Adrenal gland (tissue), 12 donors: Measurements from ENCODE around the gene RRAGD. TPM values are rescaled to one million over a fixed set of nuclear protein-coding genes. Genes with fewer than 3 reads are reported as not detected.

Experiments used
- DNase-seq, 7 donors: peaks; one replicate each; pipeline ENCODE4 v3.0.0-alpha.2; 2019 to 2020
- H3K27ac ChIP-seq, 5 donors: fragments of 200-600 bp; sonication (generic) in 4 of 5; 1 replicate in 3 of 5; 2 replicates in 2 of 5; pipeline versions ENCODE4 v1.5.1 to v1.8.0; 2016 to 2020; ENCODE audit warnings: mild to moderate bottlenecking in 1 of 5
- H3K27me3 ChIP-seq: fragments of 200-600 bp; 2 replicates; pipeline ENCODE4 v1.8.0; 2021
- H3K36me3 ChIP-seq, 2 donors: fragments of 200-600 bp; replicated peaks in 1 of 2; 1 replicate in 1 of 2; 2 replicates in 1 of 2; pipeline versions ENCODE4 v1.5.1 to v1.8.0; 2018 to 2022
- H3K4me1 ChIP-seq, 2 donors: fragments of 200-600 bp; replicated peaks in 1 of 2; 1 replicate in 1 of 2; 2 replicates in 1 of 2; pipeline versions ENCODE4 v1.5.1 to v1.8.0; 2018 to 2021
- H3K4me3 ChIP-seq, 4 donors: fragments of 200-600 bp; sonication (generic) in 3 of 4; one replicate each; pipeline ENCODE4 v1.5.1; 2016 to 2018
- H3K9me3 ChIP-seq, 3 donors: fragments of 200-600 bp; sonication (generic) in 1 of 3; replicated peaks in 1 of 3; 1 replicate in 2 of 3; 2 replicates in 1 of 3; pipeline versions ENCODE4 v1.5.1 to v1.8.0; 2016 to 2021
- CTCF ChIP-seq, 6 experiments: fragments of 450-650 bp in 4 of 6; fragments of 200-600 bp in 2 of 6; sonication (generic) in 1 of 6; IDR thresholded peaks; 1 replicate in 5 of 6; 2 replicates in 1 of 6; pipeline versions ENCODE4 v1.5.1 to v1.8.0; 2016 to 2021; ENCODE audit warnings: antibody characterized with exemption in 6 of 6, mild to moderate bottlenecking in 2 of 6, moderate library complexity in 1 of 6
- POLR2A ChIP-seq, 2 donors: fragments of 450-650 bp; IDR thresholded peaks; one replicate each; pipeline ENCODE4 v1.6.1; 2017; ENCODE audit warnings: antibody characterized with exemption in 2 of 2, mild to moderate bottlenecking in 2 of 2, moderate library complexity in 1 of 2
- WGBS, 4 donors: extraction: QIAGEN DNeasy Blood & Tissue Kit in 2 of 4; methylation state at CpG; one replicate each; pipeline versions ENCODE4 v1.1.5 to v1.1.7; 2013 to 2017; 5-methylcytosine and 5-hydroxymethylcytosine counted together
- intact Hi-C, 2 donors: fragments of 100-400 bp; cut with DNase I; formaldehyde crosslinking; loops; one replicate each; pipeline versions ENCODE4 v1.14.1 to v1.15.0; 2022 to 2023
- polyA plus RNA-seq, 3 donors: library from polyadenylated mRNA; stranded (reverse); fragments of 200-250 nt in 2 of 3; fragments of 350-450 nt in 1 of 3; fragmentation: Illumina TruSeq in 1 of 3; extraction: RNeasy Lipid Tissue Mini Kit (QIAGEN cat#74804) in 1 of 3; gene quantifications; one replicate each; pipeline ENCODE4 v1.2.3, GENCODE V29; 2013 to 2014
- total RNA-seq, 9 donors: library from RNA; depleted of rRNA in 4 of 9; stranded (reverse); fragments of >200 nt in 4 of 9; fragments of 120-200 nt in 1 of 9; fragmentation: NEBNext Ultra II Directional in 1 of 9; extraction: Animal tissue kit (Norgen Biotek cat#: 25700) in 1 of 9; gene quantifications; one replicate each; pipeline versions ENCODE4 v1.1.0 to v1.2.4, GENCODE V29; 2013 to 2023
- donor health status: healthy with polysubstance abuse.
- donor health status: Bipolar disorder and iron deficiency.
- donor health status: DM: yes; HTN: yes; CAD: no.
- donor health status: DM: no; HTN: no; CAD: no.
- donor health status: DM: no; HTN: no; CAD: no.
- donor health status: DM: yes; HTN: yes; CAD: no.

RRAGD gene
- total and polyA plus RNA-seq, 12 donors, result 4.8 to 42.1 (median 34.4) TPM

GRCh38 chr6:89356642-89357170, 55.4 kb downstream of the RRAGD start:
- intact Hi-C loops, result no loop called here
- 48 to 64% (median 57%) methylated on average over 1 of the region's 1 CpG for WGBS, 4 donors
- Histone ChIP-seq H3K27me3 (no peaks in the 10 kb centered on the region), H3K36me3 (no peaks in the 10 kb centered on the region), H3K27ac (no peak overlapping the region), H3K4me3 (no peak overlapping the region), H3K9me3 (no peaks in the 10 kb centered on the region), H3K4me1 (peaks cover 0 to 12% of the 10 kb centered on the region in 2 donors)
- DNase-seq, result no peak
- no peak for TF ChIP-seq CTCF (IDR thresholded peaks at IDR 0.05)

GRCh38 chr6:89355511-89356194, 56.4 kb downstream of the RRAGD start:
- TF ChIP-seq CTCF (IDR thresholded peaks at IDR 0.05) (no peak), POLR2A (IDR thresholded peaks at IDR 0.05) (no peak)
- 81 to 90% (median 84%) methylated on average over 2 of the region's 2 CpGs for WGBS, 4 donors
- Histone ChIP-seq H3K27me3 (no peaks in the 10 kb centered on the region), H3K4me3 (no peak overlapping the region), H3K4me1 (peaks cover 5 to 22% of the 10 kb centered on the region in 2 donors), H3K9me3 (no peaks in the 10 kb centered on the region), H3K27ac (no peak overlapping the region), H3K36me3 (no peaks in the 10 kb centered on the region)
- no peak for DNase-seq
- intact Hi-C loops, result no loop called here

GRCh38 chr6:89353702-89354392, 58.2 kb downstream of the RRAGD start:
- WGBS, 4 donors, result 76 to 92% (median 86%) methylated on average over 2 of the region's 2 CpGs
- DNase-seq, result no peak
- Histone ChIP-seq H3K27me3 (no peaks in the 10 kb centered on the region), H3K27ac (peak overlapping the region in 1 of 5 donors; percentile 96), H3K9me3 (no peaks in the 10 kb centered on the region), H3K4me1 (peaks cover 17 to 34% of the 10 kb centered on the region in 2 donors), H3K36me3 (no peaks in the 10 kb centered on the region), H3K4me3 (no peak overlapping the region)
- intact Hi-C loops, result no loop called here
- no peak for TF ChIP-seq CTCF (IDR thresholded peaks at IDR 0.05)

- peak in 1 of 7 donors; percentile 29 for DNase-seq
- Histone ChIP-seq H3K36me3 (no peaks in the 10 kb centered on the region), H3K27me3 (no peaks in the 10 kb centered on the region), H3K4me1 (peaks cover 24 to 41% of the 10 kb centered on the region in 2 donors), H3K27ac (peak overlapping the region; percentile 91 to 98 (median 96)), H3K4me3 (peak overlapping the region in 3 of 4 donors; percentile 14 to 81 (median 58)), H3K9me3 (no peaks in the 10 kb centered on the region)
- TF ChIP-seq POLR2A (IDR thresholded peaks at IDR 0.05) (no peak), CTCF (IDR thresholded peaks at IDR 0.05) (no peak)
- intact Hi-C loops, result no loop called here
- WGBS, 4 donors, result 41 to 64% (median 45%) methylated on average over 19 to 27 of the region's 27 CpGs
These were observed 58.9 kb downstream of the RRAGD start for GRCh38 chr6:89353118-89353556.
